Measurements from ENCODE around the gene CYTIP. TPM values are rescaled to one million over a fixed set of nuclear protein-coding genes. Genes with fewer than 3 reads are reported as not detected.

The CYTIP gene
- total RNA-seq, 1 experiment from 2014 or later: not detected

DNA sequence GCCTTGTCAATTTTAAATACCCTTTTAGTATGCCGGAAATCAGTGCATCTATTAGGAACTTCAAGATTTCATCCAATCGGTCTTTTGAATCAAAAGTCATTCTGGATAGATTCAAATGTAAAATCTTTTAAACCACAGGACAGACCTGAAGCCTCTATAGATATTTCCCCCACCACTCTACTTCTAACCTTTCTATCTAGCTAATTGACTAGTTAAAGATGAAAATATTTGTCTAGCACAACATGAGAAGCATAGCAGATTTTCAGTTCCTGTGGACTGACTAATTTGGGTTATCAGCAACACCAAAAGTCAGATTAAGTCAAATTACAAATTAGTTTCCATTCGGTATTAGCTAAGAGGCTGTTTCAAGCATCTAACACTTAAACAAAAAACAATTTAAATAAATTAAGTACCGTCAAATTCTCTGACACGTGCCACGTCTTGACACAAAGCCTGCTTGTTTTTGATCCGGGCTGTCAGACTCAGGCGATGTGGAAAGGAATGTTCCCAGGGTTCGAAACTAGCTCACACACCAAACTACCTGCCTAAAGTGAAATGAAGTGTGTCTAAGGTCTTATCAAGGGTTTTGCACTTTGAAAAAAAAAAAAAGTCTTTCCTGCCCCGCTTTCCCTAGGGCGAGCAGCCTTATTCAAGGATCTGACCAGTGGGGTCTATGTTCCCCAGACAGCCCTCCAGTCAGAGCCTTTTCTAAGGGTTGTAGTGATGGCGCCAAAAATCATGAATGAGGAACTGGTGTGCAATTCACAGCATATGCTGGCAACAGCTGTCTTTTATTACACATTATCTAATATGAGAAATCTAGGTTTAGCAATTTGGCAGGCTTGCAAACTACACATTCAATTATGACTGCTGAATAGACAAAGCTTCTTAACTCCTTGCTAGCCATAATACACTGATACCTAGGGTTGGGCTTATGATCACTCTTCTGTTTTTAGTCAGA, 4.7 kb downstream of the CYTIP start:
- Histone ChIP-seq H3K9me3 (no peaks in the 10 kb centered on the region), H3K36me3 (no peaks in the 10 kb centered on the region), H3K4me3 (no peak overlapping the region), H3K27me3 (0 out of 2 replicates have a peak, but pooled peaks cover 2% of the 10 kb centered on the region)
- no peak for DNase-seq

DNA sequence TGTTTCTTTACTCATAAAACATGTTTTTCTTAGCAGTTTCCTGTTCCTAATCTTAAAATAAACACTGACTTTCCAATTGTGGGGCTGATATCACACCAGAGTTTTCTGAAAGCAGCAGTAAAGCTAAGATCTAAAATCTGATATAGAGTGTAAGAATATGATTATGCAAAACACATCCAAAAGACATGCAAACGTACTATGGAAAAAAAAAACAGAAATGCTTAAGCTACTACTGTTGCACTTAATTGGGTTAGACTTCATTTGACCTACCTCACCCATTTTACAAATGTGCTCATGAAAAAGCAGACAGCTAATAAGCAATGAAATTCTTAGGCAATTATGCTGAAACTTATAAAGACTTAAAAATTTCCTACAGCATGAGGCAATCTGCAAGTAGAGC, 10.5 kb downstream of the CYTIP start:
- Histone ChIP-seq H3K9me3 (no peaks in the 10 kb centered on the region), H3K4me3 (no peak overlapping the region), H3K36me3 (no peaks in the 10 kb centered on the region), H3K27me3 (0 out of 2 replicates have a peak, but pooled peaks cover 2% of the 10 kb centered on the region)
- DNase-seq: no peak

DNA sequence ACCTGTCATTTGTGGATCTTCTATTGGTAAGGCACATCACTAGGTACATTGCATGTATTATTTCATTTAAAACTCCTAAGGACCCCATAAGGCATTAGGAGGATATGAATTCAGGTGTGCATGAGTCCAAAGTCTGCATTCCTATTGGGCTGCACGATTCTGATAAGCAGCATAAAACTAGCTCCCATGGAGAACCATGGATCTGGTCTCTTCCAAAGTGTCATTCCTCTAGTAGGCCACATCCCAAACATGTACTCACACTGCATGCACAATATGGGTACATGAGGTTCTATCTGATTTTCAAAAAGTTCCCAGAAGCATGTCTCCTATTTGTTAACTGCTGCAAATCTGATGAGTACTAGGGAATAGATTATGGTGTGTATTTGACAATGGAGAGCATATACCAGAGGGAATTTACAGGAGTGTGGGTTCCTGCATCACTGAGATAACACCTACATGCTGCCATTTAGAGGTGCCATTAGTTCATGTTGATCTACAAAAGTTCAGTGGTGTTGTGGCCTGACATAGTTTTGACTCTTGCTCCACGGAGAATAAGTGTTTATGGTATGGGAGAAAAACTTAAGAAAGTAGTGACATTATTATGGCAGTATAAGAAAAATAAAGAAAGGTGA, 11.3 kb downstream of the CYTIP start:
- no peaks in the 10 kb centered on the region for H3K36me3 ChIP-seq
- no peaks in the 10 kb centered on the region for H3K9me3 ChIP-seq
- no peak for DNase-seq
- 0 out of 2 replicates have a peak, but pooled peaks cover 2% of the 10 kb centered on the region for H3K27me3 ChIP-seq
- H3K4me3 ChIP-seq: no peak overlapping the region

DNA sequence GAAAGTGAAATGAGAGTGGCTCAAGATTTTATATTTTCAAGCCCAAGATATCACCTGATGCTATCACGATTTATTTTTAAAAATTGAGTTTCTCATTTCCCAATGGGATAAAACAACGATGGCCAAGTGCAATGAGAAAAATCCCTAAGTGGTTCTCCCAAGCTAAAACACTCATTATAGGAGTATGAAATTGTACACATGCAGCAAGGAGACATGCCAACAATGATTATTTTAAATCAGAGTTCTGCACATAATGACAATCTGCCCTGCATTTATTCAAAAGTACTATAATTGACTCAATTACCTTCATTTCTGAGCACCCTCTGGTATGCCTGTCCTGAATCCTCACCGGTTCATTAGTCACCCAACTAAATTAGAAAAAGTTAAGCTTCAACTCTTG, 12.7 kb downstream of the CYTIP start:
- DNase-seq: no peak
- Histone ChIP-seq H3K36me3 (no peaks in the 10 kb centered on the region), H3K4me3 (no peak overlapping the region), H3K9me3 (no peaks in the 10 kb centered on the region), H3K27me3 (0 out of 2 replicates have a peak, but pooled peaks cover 2% of the 10 kb centered on the region)

DNA sequence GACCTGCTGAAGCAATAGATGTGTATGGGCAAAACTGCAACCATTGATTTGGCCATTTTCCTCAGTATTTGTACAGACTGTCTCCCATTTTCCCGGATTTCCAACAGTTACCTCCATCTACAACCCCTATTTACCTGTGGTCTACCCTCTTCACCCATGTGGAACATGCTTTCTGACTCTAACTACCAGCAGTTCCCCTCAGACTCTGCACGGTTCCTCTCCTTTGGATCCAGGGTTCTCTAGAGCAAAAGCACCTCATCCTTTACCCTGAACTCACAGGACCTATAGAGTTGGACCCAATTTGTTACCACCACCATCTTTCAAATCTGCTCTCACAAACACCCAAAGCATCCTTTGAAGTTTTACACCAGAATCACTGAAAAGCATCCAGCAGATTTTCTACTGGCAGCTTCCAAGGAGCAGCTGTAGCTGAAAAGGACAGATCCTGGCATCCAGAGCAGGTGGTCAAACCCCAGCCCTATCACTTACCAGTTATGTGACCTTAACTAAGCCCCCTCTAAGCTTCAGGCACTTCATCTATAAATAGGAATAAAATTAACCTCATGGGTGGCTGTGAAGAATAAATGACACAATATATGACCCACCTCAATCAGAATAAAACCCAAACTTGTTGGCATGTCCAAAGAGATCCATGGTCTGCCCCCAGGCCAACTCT, 15.3 kb downstream of the CYTIP start:
- no peaks in the 10 kb centered on the region for H3K27me3 ChIP-seq
- no peak overlapping the region for H3K4me3 ChIP-seq
- H3K9me3 ChIP-seq: no peaks in the 10 kb centered on the region
- H3K36me3 ChIP-seq: no peaks in the 10 kb centered on the region
- DNase-seq: no peak

DNA sequence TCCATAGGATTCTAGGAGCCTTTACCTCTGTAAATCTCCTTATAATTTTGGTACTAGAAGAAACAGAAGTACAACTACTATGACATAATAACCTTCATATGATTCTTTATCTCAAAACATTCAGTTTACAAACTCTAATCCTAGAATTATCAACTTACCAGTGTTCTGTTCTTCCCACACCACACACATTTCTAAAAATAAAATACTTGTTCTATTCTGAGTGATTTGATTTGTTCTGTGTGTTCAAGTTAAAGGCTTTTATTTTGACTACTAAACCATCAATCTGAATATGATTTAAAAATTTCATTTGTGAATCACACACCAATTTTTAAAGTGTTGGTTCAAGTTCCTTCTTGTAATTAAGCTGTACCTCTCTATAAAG, 16.0 kb downstream of the CYTIP start:
- Histone ChIP-seq H3K36me3 (no peaks in the 10 kb centered on the region), H3K27me3 (no peaks in the 10 kb centered on the region), H3K9me3 (no peaks in the 10 kb centered on the region), H3K4me3 (no peak overlapping the region)
- DNase-seq: no peak

DNA sequence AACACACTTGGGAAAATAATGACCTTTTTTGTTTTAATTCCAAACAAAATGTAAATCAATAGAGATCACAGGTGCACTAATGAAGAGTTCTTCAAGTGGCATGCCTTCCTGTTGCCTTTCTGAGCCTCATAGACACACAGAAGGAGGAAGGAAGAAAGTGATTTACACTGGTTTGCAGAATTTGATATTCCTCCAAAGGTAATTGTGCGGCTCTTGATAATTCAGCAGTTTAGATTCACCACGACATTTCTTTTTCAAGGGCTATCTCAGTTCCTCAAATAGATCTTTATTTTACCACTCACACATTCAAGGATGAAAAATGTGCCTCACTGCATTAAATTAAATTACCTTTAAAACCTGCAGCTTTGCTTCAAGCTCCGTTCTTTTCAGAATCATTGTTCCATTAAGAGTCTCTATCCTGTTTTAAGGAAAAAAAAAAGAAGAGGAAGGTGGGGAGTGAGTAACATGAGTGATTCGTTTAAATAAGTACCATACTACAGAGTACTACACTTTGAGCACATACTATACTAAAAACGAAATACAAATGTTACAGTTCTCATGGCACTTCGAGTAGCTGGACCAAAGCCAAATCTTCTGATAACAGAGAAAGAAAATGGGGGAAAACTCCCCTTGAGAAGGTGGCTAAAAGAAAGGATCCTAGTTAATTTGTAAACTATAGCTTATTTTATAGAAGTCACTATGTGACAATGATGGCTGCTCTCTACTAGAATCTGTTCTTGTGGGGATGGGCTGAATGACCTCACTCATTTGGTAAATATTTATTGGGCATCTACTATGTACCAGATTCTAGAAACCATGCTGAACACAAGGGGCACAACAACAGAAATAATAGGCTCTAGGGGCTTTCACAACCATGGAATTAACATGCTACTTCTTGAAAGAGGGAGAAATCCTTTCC, 16.6 kb downstream of the CYTIP start:
- no peaks in the 10 kb centered on the region for H3K9me3 ChIP-seq
- no peak for DNase-seq

DNA sequence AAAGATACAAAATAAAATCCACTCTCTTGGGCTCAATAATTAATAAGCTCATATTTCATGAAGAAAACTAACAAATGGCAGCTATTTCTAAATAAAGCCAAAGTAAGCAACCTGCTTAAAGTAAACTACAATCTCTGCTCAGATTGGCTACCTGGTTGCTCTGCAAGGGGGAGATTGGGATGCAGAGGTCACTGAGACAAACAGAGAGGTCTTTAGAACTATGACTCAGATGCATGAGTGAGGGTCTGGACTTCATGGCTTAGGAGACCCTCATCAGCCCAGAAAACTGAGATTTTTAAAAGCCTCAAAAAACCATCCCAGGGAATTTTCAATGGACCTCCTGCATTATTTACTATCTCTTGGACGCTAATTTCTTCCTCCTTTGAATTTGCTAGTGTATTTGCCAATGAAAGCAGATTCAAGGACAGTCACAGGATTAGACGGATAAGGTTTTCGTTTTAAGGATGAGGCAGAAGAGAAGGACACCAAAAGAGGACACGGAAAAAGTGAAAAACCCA, 17.4 kb downstream of the CYTIP start:
- H3K9me3 ChIP-seq: no peaks in the 10 kb centered on the region

More for the DNA sequence above, 16.6 kb downstream of the CYTIP start:
- no peaks in the 10 kb centered on the region for H3K36me3 ChIP-seq
- no peak overlapping the region for H3K4me3 ChIP-seq
- no peaks in the 10 kb centered on the region for H3K27me3 ChIP-seq

DNA sequence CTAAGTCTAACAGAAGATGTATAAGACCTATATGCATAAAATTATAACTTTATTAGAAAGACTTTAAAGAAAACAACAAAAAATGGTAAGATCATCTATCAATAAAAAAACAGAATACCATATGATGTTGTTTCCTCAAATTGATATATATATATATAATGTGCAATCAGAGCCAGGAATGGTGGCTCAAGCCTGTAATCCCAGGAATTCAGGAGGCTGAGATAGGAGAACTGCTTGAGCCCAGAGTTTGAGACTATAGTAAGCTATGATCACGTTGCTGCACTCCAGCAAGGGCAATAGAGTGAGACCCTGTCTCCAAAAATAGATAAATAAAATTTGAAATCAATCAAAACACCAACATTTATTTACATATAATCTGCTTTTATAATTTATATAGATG, 19.5 kb downstream of the CYTIP start:
- Histone ChIP-seq H3K9me3 (no peaks in the 10 kb centered on the region), H3K27me3 (no peaks in the 10 kb centered on the region), H3K36me3 (no peaks in the 10 kb centered on the region), H3K4me3 (no peak overlapping the region)
- no peak for DNase-seq

More for the DNA sequence above, 17.4 kb downstream of the CYTIP start:
- DNase-seq: no peak
- no peaks in the 10 kb centered on the region for H3K27me3 ChIP-seq
- H3K4me3 ChIP-seq: no peak overlapping the region
- H3K36me3 ChIP-seq: no peaks in the 10 kb centered on the region

DNA sequence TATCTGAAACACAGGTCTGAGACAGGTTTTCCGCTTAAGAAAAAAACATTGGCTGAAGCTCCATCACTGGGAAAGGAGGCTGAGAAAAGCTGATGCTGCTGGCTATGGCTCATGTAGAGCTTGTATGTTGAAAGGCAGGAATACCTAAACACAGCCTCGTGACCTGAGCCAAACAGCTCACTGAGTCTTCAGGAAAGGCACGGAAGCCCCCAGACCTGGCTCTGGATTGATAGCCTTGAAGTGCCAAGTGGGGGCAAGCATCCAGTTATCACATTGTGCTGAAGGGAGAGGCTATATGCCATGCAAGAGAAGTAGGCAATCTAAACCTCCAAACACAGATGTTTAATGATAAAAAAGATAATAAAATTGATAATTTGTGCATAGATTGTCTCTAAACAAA, 21.9 kb downstream of the CYTIP start:
- Histone ChIP-seq H3K4me3 (no peak overlapping the region), H3K36me3 (no peaks in the 10 kb centered on the region), H3K27me3 (no peaks in the 10 kb centered on the region), H3K9me3 (no peaks in the 10 kb centered on the region)
- DNase-seq: no peak

DNA sequence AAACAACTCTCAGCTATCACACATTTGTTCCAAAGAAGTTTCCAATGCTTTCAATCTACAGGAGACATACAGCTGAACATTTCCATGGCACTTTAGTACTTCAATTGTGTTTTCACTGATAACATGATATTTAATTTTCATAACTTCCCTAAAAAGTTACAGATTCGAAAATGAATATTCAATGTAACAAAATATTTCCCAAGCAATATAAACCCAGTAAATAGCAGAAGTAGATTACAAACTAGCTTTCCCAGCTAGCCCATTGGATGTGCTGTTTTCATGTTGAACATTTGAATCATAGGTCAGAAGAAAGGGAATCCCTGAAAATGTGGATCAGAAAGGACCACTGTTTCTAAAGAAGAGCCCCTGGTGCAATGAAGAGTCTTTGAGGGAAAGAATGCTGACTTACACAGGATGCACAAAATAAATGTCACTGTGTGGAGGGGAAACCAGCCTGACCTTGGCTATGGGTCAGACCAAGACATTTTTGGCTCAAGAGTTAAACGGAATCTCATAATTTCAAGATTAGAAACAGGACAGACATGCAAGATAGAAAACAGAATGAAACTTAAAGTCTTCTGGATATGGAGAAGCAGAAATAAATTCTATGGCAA, 22.5 kb downstream of the CYTIP start:
- no peaks in the 10 kb centered on the region for H3K27me3 ChIP-seq
- DNase-seq: no peak
- no peaks in the 10 kb centered on the region for H3K9me3 ChIP-seq
- no peak overlapping the region for H3K4me3 ChIP-seq
- no peaks in the 10 kb centered on the region for H3K36me3 ChIP-seq

DNA sequence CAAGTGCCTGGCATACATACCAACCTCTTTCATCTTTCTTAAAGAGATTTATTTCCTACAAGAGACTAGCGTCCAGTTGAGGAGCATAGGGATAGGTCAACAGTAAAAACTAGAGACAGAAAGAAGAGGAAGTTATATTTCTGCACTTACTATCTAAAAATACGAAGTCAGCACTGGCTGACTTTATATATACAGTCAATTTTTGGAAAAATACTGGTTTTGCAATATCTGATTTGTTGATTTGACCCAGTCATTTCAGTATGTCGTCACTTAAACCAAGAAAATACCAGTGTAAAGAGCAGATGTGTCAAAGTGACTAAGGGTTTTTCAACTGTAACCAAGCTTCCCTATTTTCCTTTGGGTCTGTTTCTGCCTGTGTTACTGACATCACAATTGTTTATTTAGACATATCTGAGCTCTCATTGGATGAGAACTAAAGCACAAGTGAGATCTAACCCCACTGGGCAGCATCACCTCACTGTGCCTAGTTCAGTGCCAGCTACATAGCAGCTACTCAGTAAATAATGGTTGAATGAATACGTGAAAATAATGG, 23.0 kb downstream of the CYTIP start:
- no peaks in the 10 kb centered on the region for H3K36me3 ChIP-seq
- no peaks in the 10 kb centered on the region for H3K9me3 ChIP-seq
- H3K27me3 ChIP-seq: no peaks in the 10 kb centered on the region
- H3K4me3 ChIP-seq: no peak overlapping the region
- no peak for DNase-seq

DNA sequence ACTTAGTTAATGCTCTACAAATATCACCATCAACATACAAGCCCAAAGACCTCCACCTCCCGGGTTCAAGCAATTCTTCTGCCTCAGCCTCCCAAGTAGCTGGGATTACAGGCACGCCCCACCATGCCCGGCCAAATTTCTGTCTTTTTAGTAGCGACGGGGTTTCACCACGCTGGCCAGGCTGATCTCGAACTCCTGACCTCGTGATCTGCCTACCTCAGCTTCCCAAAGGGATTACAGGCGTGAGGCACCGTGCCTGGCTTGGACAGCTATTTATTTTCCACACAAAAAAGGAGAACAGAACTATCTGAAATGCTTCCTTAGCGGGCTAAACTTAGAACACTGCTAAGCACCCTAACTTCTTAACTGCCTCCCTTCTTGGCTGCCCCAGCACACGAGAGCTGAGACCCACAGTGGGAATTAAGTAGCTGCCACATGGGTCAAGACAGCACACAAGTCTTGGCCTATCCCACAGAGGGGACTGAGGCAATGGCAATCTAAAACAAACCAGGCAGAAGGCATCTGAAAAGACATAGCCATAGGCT, 24.8 kb downstream of the CYTIP start:
- Histone ChIP-seq H3K4me3 (no peak overlapping the region), H3K27me3 (no peaks in the 10 kb centered on the region), H3K9me3 (no peaks in the 10 kb centered on the region), H3K36me3 (no peaks in the 10 kb centered on the region)
- DNase-seq: no peak

DNA sequence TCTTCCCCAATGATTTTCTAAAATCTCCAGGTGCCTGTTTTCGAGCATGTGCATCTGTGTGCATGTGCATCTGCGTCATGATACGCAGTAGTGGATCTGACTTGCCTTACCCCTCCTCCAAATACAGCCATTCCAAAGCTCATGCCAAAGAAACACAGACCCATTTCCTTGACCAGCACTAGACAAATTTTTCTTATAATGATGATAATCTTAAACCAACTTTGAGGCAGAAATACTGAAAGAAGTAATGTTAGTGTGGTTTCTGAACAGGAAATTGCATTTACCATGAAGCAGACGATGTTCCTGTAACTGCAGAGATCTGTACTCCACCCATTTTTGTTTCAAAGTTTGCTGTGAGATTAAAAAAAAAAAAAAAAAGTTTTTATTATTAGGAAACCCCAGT, 25.6 kb downstream of the CYTIP start:
- no peak overlapping the region for H3K4me3 ChIP-seq
- no peaks in the 10 kb centered on the region for H3K9me3 ChIP-seq
- no peak for DNase-seq
- H3K27me3 ChIP-seq: no peaks in the 10 kb centered on the region
- no peaks in the 10 kb centered on the region for H3K36me3 ChIP-seq

DNA sequence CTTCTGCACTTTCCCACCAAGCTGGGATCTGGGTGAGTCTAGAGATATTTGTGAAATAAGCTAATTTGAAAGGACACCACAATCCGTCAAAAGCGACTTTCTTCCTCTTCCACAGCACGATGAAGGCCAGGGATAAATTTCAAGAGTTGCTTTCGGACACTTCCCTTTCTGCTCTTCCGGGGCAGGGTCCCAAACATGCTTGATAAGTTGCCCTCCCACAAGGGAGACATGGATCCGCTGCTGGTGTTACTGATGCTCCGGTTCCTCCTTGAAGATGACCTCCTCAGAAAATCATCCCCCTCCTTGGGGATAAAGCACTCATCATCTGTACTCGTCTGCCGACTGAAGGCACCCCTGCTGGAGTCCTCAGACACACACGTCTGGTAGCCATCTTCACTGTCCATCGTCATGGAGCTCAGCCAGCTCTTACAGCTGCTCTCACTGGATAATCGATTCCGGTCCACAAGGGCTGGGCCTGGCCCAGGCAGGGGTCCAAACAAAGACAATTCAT, 28.2 kb downstream of the CYTIP start:
- no peak for DNase-seq
- Histone ChIP-seq H3K27me3 (no peaks in the 10 kb centered on the region), H3K4me3 (no peak overlapping the region), H3K36me3 (no peaks in the 10 kb centered on the region), H3K9me3 (no peaks in the 10 kb centered on the region)

Data from MG63 (cell line).